Stimulated activated CD4-positive, alpha-beta T cell treated with anti-CD3 and anti-CD28 coated beads, Interleukin-15, amount 100 ng/mL, for 48 hours (primary cell): ENCODE measurements around the gene SHB.

Source experiments
- DNase-seq, 2 donors: peaks; one replicate each; pipeline ENCODE4 v3.0.0-alpha.2; 2020; ENCODE audit warnings: low read depth in 2 of 2

The SHB gene

DNA sequence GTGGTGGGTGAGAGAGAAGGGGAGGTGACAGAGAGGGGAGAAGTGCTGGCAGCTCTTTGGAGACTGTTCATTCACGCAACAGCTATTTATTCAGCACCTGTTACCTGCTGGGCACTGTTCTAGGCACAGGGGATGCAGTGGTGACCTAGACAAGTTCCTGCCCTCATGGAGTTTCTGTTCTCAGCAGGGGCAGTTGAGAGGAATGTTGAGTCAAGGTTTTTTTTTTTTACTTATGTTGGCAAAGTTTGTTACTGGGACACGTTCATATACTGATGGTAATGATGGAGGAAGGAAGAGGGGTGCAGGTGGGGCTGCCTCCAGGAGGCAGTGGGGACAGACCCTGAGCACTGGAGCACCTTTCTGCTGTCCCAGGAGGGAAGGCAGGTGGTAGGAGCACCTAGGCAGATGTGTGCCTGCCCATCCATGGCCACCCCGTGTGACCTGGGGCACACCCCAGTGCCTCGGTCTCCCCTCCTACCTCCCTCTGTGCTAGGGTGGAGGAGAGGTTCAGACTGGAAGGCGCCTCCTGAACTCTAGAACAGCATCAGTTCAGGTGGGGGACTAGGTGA lies 115.7 kb downstream of the SHB start:
- DNase-seq, result no peak

DNA sequence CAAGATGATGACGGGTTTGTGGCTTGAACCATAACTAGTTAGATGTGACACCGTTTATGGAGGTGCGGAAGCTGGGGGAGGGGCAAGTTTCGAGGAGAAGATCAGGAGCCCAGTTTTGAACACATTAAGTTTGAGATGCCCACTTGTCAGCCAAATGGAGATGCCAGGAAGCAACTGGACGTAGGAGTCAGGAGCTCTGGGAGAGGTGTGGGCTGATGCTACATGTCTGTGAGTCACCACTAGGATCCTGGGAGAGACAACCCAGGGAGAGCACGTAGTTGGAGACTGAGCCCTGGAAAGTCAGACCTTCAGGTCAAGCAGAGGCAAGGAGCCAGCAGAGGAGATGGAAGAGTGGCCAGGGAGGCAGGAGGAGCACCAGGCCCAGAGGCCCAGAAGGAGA lies 116.3 kb downstream of the SHB start:
- DNase-seq, result no peak

DNA sequence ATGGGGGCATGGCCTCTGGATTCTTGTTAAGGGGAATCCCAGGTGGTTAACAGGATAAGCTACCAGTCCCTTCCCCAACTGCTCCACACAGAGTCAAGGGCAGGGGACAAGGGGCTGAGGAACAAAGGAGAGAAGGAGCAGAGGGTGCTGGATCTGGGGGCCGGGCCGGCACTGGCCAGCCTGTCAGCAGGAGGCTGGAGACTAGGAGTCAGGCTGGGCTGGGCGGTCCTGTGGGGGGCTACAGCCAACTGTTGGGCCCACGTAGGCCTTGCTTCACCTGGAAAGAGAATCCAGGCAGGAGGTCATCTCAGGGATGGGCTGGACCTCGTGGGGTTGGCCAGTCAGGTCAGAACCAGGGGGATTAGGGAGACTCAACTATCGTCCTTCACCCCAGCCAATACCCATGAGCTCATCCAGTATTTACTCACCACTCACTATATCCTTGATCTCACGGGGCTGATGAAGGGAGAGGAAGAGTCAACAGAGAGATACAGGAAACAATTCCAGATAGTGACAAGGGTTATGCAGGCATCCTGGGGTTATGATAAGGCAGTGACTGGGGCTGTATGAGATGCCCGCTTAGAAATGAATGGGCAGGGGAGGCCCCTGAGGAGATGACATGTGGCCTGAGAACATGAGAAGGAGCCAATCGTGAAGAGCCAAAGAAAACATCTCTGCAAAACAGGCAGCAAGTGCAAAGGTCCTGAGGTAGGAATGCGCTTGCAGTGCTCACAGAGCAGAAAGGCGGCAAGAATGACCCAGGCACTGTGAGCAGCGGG lies 117.2 kb downstream of the SHB start:
- DNase-seq, result no peak

DNA sequence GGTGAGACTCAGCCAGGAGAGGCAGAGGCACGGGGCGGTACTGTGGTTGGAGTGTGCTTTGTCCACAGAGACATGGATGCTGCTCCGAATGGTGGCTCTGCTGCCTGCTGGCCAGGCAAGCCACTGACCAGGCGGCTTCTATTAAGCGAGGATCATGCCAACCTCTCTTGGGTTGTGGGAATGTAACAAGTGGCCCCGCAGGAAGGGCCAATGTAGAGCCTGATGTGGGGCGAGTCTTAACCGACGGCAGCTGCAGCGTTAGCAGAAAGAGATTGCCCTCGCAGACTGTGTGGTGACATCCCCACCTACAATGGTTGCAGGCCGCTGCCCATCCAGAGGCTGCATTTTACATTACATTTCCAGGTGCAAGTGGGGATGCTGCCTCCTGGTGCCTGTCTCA lies 118.5 kb downstream of the SHB start:
- DNase-seq, result no peak

DNA sequence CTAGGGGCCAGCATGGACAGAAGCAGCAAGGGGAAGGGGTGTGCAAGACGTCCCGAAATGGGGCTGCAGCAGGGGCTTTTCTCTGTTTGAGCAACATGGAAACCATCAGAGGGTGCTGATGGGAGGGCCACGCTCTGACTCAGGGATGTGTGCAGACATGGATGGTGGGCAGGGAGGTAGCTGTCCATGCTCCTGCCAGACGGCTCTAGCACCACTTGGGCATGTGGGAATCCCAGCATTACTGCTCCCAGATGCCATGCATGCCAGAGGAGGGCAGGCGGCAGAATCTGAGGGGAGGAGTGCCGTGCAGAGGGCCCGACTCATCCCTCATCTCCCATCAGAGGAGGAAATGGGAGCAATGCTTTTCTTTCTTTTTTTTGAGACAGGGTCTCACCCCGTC lies 119.5 kb downstream of the SHB start:
- no peak for DNase-seq

DNA sequence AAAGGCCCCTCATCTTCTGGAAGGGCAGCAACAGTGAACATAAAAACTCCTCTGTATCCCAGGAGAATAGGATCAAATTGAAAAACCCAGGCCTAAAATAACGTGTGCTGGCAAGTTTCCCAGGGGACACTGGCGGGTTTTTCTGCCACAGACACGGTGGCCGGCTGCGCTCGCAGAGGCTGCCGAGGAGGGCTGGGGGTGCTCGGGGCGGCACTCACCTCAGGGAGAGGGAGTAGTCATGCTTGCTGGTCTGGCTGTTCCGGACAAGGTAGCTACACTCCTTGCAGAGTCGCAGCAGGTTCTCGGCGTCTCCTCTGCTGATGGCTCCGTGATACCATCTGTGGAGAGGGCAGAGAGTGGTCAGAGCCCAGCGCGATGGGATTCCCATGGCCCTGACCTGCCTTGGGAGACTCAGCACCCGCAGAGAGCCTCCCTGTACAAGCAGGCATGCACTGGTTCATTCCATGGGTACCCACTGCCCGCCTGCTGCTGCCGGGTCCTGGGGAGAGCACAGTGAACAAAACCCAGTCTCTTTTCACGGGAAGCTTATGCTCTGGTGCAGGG lies 120.5 kb downstream of the SHB start:
- no peak for DNase-seq

DNA sequence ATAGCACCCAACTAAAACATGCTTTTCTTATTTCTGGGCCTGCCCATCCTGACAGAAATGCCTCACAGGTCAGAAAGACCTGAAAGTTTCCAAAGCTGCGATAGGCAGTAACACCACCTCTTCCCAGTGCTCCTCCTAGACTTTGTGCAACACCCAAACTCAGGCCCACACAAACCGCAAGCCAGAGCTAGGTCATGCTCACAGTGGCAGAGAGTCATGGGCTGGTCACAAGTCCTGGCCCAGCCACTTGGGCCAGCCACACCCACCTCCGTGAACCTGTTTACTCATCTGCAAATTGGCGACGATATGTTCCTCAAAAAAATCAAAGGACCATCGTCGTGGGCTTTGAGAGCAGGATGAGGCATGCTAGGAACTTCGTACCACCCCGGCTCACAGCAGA lies 121.0 kb downstream of the SHB start:
- no peak for DNase-seq

DNA sequence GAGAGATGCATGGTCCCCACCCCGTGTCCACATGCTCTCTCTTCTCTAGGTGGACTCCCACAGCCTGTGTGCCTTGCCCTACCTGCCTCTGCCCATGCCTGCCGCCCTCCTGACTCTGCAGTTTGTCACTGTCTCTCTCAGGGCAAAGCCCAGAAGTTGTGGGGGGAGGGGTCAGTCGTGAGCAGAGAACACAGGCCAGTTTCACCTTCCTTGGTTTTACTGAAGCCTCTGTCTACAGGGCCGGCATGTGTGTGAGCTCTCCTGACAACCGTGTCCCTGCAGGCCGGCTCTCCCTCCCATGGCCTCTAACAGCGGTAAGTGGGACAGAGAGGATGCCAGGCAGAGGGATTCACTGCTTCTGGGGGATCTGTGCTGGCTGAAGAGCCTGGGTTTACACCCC lies 121.6 kb downstream of the SHB start:
- no peak for DNase-seq

DNA sequence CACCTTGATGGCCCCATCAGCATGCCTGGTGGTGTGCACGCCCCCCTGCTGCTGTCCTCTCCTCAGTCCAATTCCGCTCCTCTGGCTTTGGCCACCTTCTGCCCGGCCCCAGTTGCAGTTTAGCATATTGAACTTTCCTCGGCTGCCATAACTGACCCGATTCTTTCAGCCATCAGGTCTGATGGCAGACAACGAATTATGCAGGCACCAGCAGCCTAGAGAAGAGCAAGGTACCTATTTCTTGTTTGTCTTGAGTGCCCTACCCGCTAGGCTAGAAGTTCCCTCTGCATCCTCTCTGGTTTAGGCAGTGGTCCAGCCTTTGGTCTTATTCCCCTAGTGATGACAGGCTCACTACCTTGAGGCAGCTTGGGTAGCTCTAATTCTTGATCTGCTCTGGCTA lies 122.1 kb downstream of the SHB start:
- no peak for DNase-seq

DNA sequence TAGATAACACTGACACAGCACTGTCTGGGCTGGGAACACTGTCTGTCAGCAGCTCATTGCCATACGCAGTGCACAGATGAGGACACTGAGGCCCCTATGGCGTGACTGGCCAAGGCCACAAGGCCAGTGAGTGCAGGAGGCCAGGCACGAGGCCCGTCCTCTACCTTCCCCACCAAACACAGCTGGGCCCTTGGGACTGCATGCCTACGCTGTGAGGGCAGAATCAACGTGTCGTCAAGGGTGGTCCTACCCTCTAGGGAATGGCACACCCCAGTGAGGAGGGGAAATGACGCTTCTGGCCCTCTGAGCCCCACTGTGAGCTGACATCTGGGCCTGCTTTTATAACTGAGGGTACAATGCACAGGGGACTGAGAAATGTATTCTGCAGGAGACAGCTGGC lies 123.0 kb downstream of the SHB start:
- DNase-seq, result no peak

DNA sequence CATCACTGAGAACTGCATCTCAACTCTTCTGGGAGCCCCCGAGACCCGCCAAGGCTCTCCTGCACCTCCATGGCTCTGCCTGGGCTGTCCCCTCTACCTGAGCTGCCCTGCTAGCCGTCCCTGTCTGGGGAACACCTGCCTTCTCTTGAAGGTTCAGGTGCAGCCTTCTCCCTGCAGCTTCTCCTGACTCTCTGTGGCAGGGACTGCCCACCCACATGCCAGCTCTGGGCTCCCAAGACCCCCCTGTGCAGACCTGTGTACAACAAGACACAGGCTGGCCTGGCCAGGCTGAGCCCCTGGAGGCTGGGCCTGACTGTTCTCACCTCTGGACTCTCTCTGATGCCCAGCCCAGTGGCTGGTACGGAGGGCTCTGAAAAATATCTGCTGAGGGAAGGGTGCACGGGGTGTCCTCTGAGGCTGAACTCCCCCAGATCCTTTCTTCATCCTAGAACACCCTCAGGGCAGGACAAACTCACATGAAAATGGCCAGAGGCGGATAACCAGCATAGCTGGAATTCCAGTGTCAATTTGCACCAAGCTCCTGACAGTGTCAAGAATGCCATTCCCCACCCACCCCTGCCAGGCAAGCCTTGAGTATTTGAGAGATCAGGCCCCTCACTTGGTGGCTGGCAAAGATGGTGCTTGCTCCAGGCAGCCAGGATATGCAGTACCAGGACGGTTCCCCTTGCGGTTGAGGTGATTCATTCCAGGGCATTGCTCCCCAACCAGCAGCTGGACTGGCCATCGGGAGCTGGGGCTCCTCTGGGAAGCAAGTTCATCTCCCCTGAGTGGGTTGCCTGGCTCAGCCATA lies 124.2 kb downstream of the SHB start:
- no peak for DNase-seq

DNA sequence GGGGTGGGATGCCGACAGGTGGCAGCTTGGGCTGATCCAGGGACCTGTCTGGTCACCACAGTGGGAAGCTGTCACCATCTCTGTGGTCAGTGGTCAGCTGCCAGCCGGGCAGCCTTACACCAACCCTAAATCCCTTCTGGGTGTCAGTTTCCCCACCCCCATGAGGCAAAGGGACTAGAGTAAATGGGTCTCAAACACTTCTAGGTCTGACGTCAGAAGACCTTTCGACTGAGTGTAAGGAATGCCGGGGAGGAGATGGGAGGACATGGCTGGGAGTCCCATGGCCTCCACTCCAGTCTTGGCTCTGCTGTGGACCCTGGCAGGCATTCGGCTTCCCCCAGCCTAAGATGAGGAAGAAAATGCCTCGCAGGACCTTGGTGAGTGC lies 124.8 kb downstream of the SHB start:
- no peak for DNase-seq

DNA sequence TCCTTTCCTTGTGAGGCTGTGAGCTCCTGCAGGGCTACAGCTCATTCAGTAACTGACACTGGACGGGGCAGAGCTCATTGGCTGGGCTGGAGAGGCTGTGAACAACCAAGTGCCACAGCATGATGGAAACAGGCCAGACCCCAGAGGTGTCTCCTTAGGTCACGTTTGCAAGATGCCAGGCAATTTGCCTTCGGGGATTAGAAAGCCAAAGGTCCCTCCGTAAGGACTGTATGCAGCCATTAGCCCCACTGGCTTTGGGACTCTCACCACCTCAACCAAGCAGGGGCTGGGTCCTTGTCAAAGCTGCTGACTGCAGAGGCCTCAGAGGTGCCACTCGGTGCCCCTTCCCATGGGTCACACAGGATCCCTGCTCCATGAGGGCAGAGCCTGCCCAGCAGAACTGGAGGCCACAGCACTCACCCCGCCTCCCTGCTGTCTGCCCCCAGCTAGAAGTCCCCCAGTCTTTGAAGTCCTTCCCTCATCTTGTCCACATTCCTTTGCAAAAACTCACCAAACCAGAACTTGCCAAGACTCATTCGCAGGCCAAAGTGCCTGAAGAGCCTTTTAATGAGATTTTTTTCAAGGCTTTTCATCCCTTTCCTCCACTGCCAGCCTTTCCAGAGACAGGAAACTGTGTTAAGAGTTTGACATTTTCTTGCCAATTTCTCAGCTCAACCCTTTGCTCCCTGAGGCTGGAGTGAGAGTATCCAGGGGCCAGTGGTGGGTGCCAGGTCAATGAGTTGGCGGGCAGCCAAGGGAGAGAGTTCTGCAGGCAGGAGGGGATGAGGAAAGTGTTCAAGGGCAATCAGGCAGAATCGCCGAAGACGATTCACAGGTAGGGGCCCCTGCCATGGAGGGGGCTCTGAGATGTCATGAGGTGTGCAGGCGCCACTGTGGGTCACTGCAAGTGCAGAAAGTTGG lies 125.4 kb downstream of the SHB start:
- DNase-seq, result no peak

DNA sequence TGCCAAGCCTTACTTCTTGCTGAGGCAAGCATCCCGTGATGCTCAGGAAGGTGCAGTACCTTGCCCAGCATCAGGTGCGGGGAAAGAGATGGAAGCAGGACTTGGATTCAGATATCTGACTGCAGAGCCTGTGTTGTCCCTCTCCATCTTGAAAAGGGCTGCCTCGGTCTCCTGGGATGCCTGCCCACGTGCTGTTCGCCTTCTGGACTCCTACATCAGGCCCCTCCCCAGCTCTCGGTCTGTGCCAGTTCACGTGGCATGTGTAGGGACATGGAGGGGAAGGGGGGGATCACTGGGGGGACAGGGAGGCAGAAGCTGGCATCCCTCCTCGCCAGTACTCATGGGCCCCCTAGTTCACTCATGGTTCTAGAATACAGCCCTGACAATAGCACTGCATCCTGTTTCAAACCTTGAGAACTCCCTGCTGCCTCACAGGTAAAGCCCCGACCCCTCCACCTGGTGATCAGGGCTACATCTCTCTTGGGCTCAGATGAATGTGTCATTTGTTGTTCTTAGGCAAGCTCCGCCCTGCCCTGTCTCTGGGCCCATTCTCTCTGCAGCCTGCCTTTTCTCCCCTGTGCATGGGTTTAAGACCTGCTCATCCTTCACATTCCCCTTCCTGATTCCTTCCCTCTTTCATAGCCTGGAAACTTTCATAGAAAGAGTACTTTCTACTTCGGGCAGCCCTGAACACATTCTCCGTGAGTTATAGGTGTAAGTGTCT lies 126.2 kb downstream of the SHB start:
- no peak for DNase-seq

DNA sequence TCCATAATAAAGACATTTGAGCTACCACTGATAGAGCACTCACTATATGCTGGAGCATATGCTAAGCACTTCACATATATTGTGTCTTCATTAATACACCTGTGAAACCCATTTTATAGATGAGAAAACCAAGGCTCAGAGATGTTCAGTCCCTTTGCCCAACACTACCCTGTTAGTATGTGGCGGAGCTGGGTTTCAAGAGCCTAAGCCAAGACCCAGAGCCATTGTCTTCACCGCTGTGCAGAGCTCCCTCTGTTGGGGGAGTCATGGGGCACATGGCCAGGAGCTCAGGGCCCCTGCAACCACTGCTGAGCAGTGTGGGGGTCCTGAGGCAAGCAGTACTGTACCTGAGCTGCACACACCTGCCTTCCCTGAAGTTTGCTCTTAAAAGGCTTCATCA lies 127.8 kb downstream of the SHB start:
- no peak for DNase-seq

DNA sequence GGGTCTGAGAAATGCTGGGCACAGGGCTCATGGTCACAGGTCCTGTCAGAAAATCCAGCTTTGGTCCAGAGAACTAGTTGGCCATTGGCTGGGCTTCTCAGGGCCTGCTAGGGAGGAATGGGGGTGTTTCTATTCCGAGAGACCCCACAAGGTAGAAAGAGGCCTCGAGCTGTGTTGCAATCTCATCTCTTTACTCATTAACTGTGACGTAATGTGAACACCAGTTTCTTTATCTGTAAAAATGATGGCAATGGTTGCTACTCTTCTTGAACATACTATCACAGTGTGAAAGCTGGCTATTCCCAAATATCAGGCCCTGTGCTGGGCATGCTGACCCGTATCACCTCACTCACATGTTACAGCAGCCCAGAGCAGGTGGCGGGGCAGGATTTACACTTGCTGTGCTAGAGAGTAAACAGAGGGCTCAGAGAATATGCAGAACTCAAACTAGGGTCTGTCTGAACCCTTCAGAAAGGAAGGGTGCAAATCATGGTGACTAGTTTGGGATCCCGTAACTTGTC lies 129.4 kb downstream of the SHB start:
- DNase-seq, result no peak

DNA sequence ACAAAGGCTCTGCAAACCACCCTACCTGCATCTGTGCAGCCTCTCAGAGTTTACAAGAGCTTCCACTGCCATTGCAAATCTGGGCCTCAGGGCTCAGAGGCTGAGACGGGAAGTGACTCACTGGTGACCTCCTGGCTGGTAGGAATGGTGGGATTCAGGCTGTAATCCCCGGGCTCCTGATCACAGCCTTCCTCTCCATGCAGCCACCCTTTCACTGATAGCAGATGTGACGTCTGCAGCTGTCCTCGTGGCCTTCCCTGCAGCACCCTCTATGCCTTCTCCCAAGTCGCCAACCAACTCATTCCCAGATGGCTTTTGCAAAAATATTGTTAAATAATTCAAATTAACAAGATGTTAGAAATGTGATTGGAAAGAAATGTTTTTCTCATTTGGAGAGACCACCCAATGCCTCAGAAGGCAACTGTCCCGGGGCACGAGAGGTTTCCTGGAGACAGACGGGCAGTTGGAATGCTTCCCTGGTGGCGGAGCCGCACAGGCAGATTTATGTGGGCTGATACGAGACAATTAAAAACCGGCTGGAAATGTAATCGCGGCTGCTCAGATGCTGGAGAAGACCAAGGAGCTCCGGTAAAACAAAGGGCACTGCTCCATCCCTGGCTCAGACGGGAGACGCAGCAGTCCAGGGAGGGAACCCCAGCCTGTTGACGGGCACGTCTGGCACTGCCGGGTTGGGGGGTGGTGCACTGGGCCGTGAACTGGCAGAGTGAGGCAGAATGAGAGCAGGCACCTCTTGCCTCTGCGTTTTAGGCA lies 130.7 kb downstream of the SHB start:
- DNase-seq, result no peak

DNA sequence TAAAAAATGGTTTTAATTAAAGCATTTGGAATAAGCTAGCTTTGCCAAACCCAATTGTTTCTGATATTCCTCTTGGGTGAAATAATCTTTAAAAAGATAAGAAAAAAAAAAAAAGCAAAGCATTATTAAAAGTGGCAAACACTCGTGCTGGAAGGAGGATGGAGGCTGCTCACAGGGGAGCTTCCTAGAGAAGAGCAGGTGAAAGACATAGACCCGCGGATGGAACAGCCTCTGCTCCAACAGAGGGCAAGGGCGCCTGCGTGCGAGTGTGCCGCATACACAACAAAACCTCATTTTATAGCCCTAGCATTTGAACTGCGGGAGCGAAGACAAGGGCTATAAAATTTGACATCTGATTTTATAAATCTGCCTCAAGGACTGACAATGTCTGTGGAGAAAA lies 131.7 kb downstream of the SHB start:
- DNase-seq, result no peak

DNA sequence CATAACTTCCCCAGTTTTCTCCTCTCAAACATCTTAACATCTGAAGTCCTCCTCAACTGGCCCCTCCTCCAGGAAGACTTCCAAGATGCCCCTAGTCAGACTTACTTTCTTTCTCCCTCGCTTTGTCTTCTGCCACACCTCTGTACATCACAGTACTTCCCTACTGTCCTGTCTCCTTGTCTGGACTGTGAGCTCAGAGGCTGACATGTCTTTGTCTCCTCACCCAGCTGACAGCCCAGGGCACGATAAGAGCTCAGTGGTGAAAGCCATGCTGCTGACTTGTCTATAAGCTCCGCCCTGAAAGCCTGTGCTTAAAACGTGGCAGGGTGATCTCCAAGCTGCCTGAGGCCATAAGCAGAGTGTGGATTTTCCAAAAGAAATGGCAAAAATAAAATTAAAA lies 132.1 kb downstream of the SHB start:
- no peak for DNase-seq

DNA sequence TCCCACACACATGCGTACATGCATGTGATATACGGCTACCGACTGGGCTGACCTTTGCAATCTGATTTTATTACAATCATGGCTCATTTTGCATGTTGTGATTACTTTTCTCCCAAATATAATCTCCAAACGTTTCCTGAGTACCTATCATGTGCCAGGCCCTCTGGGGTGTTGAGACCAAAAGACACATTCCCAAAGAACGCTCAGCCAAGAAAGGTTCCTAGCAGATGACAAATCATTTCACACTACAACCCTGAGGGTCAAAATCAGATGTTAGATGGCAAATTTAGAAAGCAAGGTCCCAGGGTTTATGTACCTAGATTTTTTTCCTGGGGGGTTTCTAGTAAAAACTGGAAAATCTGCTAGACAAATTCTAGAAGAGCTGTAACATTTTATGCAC lies 132.7 kb downstream of the SHB start:
- no peak for DNase-seq
